Parathyroid adenoma (tissue), 2 donors: ENCODE results near the gene ACTRT3.
A peak's percentile ranks its signal among the peaks of the same experiment; 100 is the strongest.

ENCODE experiments used
- H2AFZ ChIP-seq: fragments of 300-600 bp; sonication (generic); one replicate; pipeline ENCODE4 v1.7.0; 2017; ENCODE audit warnings: antibody characterized with exemption, mild to moderate bottlenecking
- H3K27ac ChIP-seq: fragments of 300-600 bp; sonication (generic); one replicate; pipeline ENCODE4 v1.7.0; 2017
- H3K27me3 ChIP-seq: fragments of 300-600 bp; sonication (generic); one replicate; pipeline ENCODE4 v1.7.0; 2017; ENCODE audit warnings: low read length; ENCODE audit not compliant: control insufficient read depth, insufficient read depth
- H3K36me3 ChIP-seq: fragments of 300-600 bp; sonication (generic); one replicate; pipeline ENCODE4 v1.7.0; 2017; ENCODE audit warnings: low read length; ENCODE audit not compliant: control insufficient read depth, insufficient read depth
- H3K4me1 ChIP-seq: fragments of 300-600 bp; sonication (generic); one replicate; pipeline ENCODE4 v1.7.0; 2017; ENCODE audit warnings: control low read depth
- H3K4me2 ChIP-seq: fragments of 300-600 bp; sonication (generic); one replicate; pipeline ENCODE4 v1.7.0; 2017; ENCODE audit warnings: low read length
- H3K4me3 ChIP-seq: fragments of 300-600 bp; sonication (generic); one replicate; pipeline ENCODE4 v1.7.0; 2017; ENCODE audit warnings: low read depth, low read length
- H3K79me2 ChIP-seq: fragments of 300-600 bp; sonication (generic); one replicate; pipeline ENCODE4 v1.7.0; 2017; ENCODE audit warnings: control low read depth
- H3K9ac ChIP-seq: fragments of 300-600 bp; sonication (generic); one replicate; pipeline ENCODE4 v1.7.0; 2017; ENCODE audit warnings: mild to moderate bottlenecking
- H3K9me3 ChIP-seq: fragments of 300-600 bp; sonication (generic); one replicate; pipeline ENCODE4 v1.7.0; 2017; ENCODE audit warnings: low read length; ENCODE audit not compliant: control insufficient read depth
- CTCF ChIP-seq: fragments of 300-600 bp; sonication (generic); IDR thresholded peaks from one replicate; pipeline ENCODE4 v1.7.0; 2017; ENCODE audit warnings: antibody characterized with exemption, mild to moderate bottlenecking
- donor health status: primary hyperparathyroidism.

Gene ACTRT3

GRCh38 chr3:169813278-169813677, 43.9 kb upstream of the ACTRT3 start:
- Histone ChIP-seq H3K27me3 (no peaks in the 10 kb centered on the region), H3K36me3 (no peaks in the 10 kb centered on the region), H3K9me3 (no peaks in the 10 kb centered on the region), H3K4me2 (peak overlapping the region; percentile 72), H2AFZ (peak overlapping the region; percentile 98), H3K4me1 (no peaks in the 10 kb centered on the region), H3K9ac (no peak overlapping the region), H3K27ac (no peak overlapping the region), H3K79me2 (no peaks in the 10 kb centered on the region), H3K4me3 (no peak overlapping the region)
- no peak for TF ChIP-seq CTCF

- Histone ChIP-seq H3K27me3 (no peaks in the 10 kb centered on the region), H3K79me2 (no peaks in the 10 kb centered on the region), H3K9me3 (no peaks in the 10 kb centered on the region), H3K4me3 (peak within 1 kb of the TSS; percentile 41), H3K36me3 (no peaks in the 10 kb centered on the region), H2AFZ (peak within 1 kb of the TSS; percentile 98), H3K27ac (peak within 1 kb of the TSS; percentile 77), H3K9ac (peak within 1 kb of the TSS; percentile 67), H3K4me2 (peak within 1 kb of the TSS; percentile 72), H3K4me1 (no peaks in the 10 kb centered on the region)
- TF ChIP-seq CTCF: no peak
Measured at GRCh38 chr3:169812332-169813235, 43.2 kb upstream of the ACTRT3 start, which contains the start of the genes LRRC34 and LRRIQ4. Gene LRRC34 (minus strand): TSS chr3:169812904. CDS start chr3:169812548, 356 bp downstream. Gene LRRIQ4 (plus strand): TSS chr3:169812870. CDS start chr3:169821922, 9,052 bp downstream.

- peak overlapping the region; percentile 67 for H3K9ac ChIP-seq
- H3K9me3 ChIP-seq: no peaks in the 10 kb centered on the region
- H3K27me3 ChIP-seq: no peaks in the 10 kb centered on the region
- peak overlapping the region; percentile 72 for H3K4me2 ChIP-seq
- H3K36me3 ChIP-seq: no peaks in the 10 kb centered on the region
- H3K27ac ChIP-seq: peak overlapping the region; percentile 77
- H3K4me1 ChIP-seq: no peaks in the 10 kb centered on the region
- TF ChIP-seq CTCF: no peak
- H3K4me3 ChIP-seq: peak overlapping the region; percentile 41
- peak overlapping the region; percentile 98 for H2AFZ ChIP-seq
- no peaks in the 10 kb centered on the region for H3K79me2 ChIP-seq
Measured at GRCh38 chr3:169811631-169812331, 42.4 kb upstream of the ACTRT3 start.

- H3K4me2 ChIP-seq: no peak overlapping the region
- H3K9ac ChIP-seq: no peak overlapping the region
- peak overlapping the region; percentile 43 for H2AFZ ChIP-seq
- H3K4me3 ChIP-seq: no peak overlapping the region
- H3K79me2 ChIP-seq: no peaks in the 10 kb centered on the region
- H3K27me3 ChIP-seq: no peaks in the 10 kb centered on the region
- H3K4me1 ChIP-seq: no peaks in the 10 kb centered on the region
- H3K27ac ChIP-seq: no peak overlapping the region
- H3K36me3 ChIP-seq: no peaks in the 10 kb centered on the region
- no peaks in the 10 kb centered on the region for H3K9me3 ChIP-seq
- TF ChIP-seq CTCF: no peak
Measured at GRCh38 chr3:169809230-169809795, 40.0 kb upstream of the ACTRT3 start.
